Measurements from ENCODE around the gene LMAN2.
"Not testable (repeated sequence)": the region's sequence is repeated elsewhere in the genome, so short reads cannot be mapped to it uniquely, and the experiment has no call there.

The LMAN2 gene

GRCh38 chr5:177343777-177344176 is 7.7 kb downstream of the LMAN2 start:
- Histone ChIP-seq H3K4me3 (ENCODE audit: low read depth, low read length) (no peak overlapping the region), H3K9me3 (ENCODE audit: control insufficient read depth, insufficient read depth, low read depth, low read length) (no peaks in the 10 kb centered on the region), H3K36me3 (ENCODE audit: control insufficient read depth in 2 of 2, insufficient read depth in 1 of 2, low read length in 2 of 2) (peaks cover 37 to 41% of the 10 kb centered on the region in 2 experiments), H3K4me1 (ENCODE audit: control insufficient read depth, insufficient read depth, low read length) (peaks cover 2% of the 10 kb centered on the region; the same call in 1 of the 2 replicates), H3K27ac (ENCODE audit: extremely low read depth, low read depth, low read length) (no peak overlapping the region)
- ChIA-PET POLR2A (interaction anchor here (0.7 kb wide), 1 partner anchor 35 kb away, joined by 8 read pairs; no protein-coding TSS in a partner anchor), CTCF (interaction anchor here (0.7 kb wide), 1 partner anchor 46 kb away, joined by 3 read pairs; no protein-coding TSS in a partner anchor)
- no peak for TF ChIP-seq ZNF148 (tag by site-specific recombination; IDR thresholded peaks at IDR 0.05; ENCODE audit: borderline replicate concordance)
- TF ChIP-seq ZNF121 (tag by site-specific recombination; IDR thresholded peaks at IDR 0.05), result peak; percentile 98

- H3K27ac ChIP-seq (ENCODE audit: extremely low read depth, low read depth, low read length); H3K4me1 ChIP-seq (ENCODE audit: control insufficient read depth, insufficient read depth, low read length); H3K9me3 ChIP-seq (ENCODE audit: control insufficient read depth, insufficient read depth, low read depth, low read length); POLR2A ChIA-PET; H3K4me3 ChIP-seq (ENCODE audit: low read depth, low read length): not testable (repeated sequence)
- peaks cover 37 to 49% of the 10 kb centered on the region in 2 experiments for H3K36me3 ChIP-seq (ENCODE audit: control insufficient read depth in 2 of 2, insufficient read depth in 1 of 2, low read length in 2 of 2)
- CTCF ChIA-PET, result interaction anchor here (1.2 kb wide), 1 partner anchor 9 kb away, joined by 5 read pairs; the partner anchor contains the start of gene LMAN2
Measured at GRCh38 chr5:177343000-177343399, 8.5 kb downstream of the LMAN2 start.

GRCh38 chr5:177339107-177339638 is 12.3 kb downstream of the LMAN2 start:
- CTCF ChIA-PET, result interaction anchor here (0.9 kb wide), 1 partner anchor 12 kb away, joined by 4 read pairs; no protein-coding TSS in a partner anchor
- POLR2A ChIA-PET, result no interaction called here
- Histone ChIP-seq H3K4me3 (ENCODE audit: low read depth, low read length) (no peak overlapping the region), H3K4me1 (ENCODE audit: control insufficient read depth, insufficient read depth, low read length) (no peaks in the 10 kb centered on the region), H3K27ac (ENCODE audit: extremely low read depth, low read depth, low read length) (no peak overlapping the region), H3K36me3 (ENCODE audit: control insufficient read depth in 2 of 2, insufficient read depth in 1 of 2, low read length in 2 of 2) (peaks cover 30 to 70% of the 10 kb centered on the region in 2 experiments), H3K9me3 (ENCODE audit: control insufficient read depth, insufficient read depth, low read depth, low read length) (no peaks in the 10 kb centered on the region)
- no peak for TF ChIP-seq ZFP69B (tag by site-specific recombination; IDR thresholded peaks at IDR 0.05)
- TF ChIP-seq KLF17 (tag by site-specific recombination; IDR thresholded peaks at IDR 0.05), result no peak
- no peak for TF ChIP-seq CTCF (tag by site-specific recombination; IDR thresholded peaks at IDR 0.05)
- no peak for TF ChIP-seq ZNF791 (tag by site-specific recombination; IDR thresholded peaks at IDR 0.05)
- no peak for TF ChIP-seq ZNF658 (tag by site-specific recombination; IDR thresholded peaks at IDR 0.05)
- no peak for TF ChIP-seq ZNF654 (tag by site-specific recombination; IDR thresholded peaks at IDR 0.05; ENCODE audit: low read depth)
- no peak for TF ChIP-seq ZNF184 (tag by site-specific recombination; IDR thresholded peaks at IDR 0.05)
- no peak for TF ChIP-seq ZNF571 (tag by site-specific recombination; IDR thresholded peaks at IDR 0.05)
- no peak for TF ChIP-seq ZFP3 (tag by site-specific recombination; IDR thresholded peaks at IDR 0.05; ENCODE audit: low read depth)
- TF ChIP-seq ZNF324 (tag by site-specific recombination; IDR thresholded peaks at IDR 0.05), result no peak
- no peak for TF ChIP-seq BCL11B (tag by site-specific recombination; IDR thresholded peaks at IDR 0.05; ENCODE audit: low read depth)
- TF ChIP-seq PRDM4 (tag by site-specific recombination; IDR thresholded peaks at IDR 0.05), result no peak
- no peak for TF ChIP-seq GLI4 (tag by site-specific recombination; IDR thresholded peaks at IDR 0.05)
- TF ChIP-seq ZBTB1 (tag by site-specific recombination; IDR thresholded peaks at IDR 0.05), result no peak
- TF ChIP-seq ZNF548 (tag by site-specific recombination; IDR thresholded peaks at IDR 0.05), result no peak
- TF ChIP-seq ZNF707 (tag by site-specific recombination; IDR thresholded peaks at IDR 0.05), result no peak
